Gastroesophageal sphincter (tissue), 4 donors: ENCODE data around the gene AHCTF1. TPM values are rescaled to one million over a fixed set of nuclear protein-coding genes. Genes with fewer than 3 reads are reported as not detected.

Experiments used
- ATAC-seq: fragments of 150-250 bp; one replicate; pipeline ENCODE4 v1.9.1; 2016; ENCODE audit warnings: mild to moderate bottlenecking, moderate library complexity
- H3K27ac ChIP-seq, 4 donors: fragments of 200-600 bp; sonication (generic) in 3 of 4; 1 replicate in 3 of 4; 2 replicates in 1 of 4; pipeline ENCODE4 v1.5.1; 2016 to 2019
- H3K27me3 ChIP-seq: fragments of 200-600 bp; sonication (generic); one replicate; pipeline ENCODE4 v1.5.1; 2019
- H3K36me3 ChIP-seq, 2 donors: fragments of 200-600 bp; sonication (generic); one replicate each; pipeline ENCODE4 v1.5.1; 2019; ENCODE audit warnings: control low read depth in 1 of 2
- H3K4me1 ChIP-seq, 3 donors: fragments of 200-600 bp; sonication (generic); 1 replicate in 2 of 3; 2 replicates in 1 of 3; pipeline ENCODE4 v1.5.1; 2016 to 2019; ENCODE audit warnings: control low read depth in 2 of 3
- H3K4me3 ChIP-seq, 2 donors: fragments of 200-600 bp; sonication (generic); one replicate each; pipeline ENCODE4 v1.5.1; 2019; ENCODE audit warnings: mild to moderate bottlenecking in 1 of 2, moderate library complexity in 1 of 2
- H3K9me3 ChIP-seq, 3 donors: fragments of 200-600 bp; sonication (generic); one replicate each; pipeline ENCODE4 v1.5.1; 2017 to 2019; ENCODE audit warnings: control low read depth in 2 of 3
- CTCF ChIP-seq, 4 experiments: fragments of 200-600 bp in 2 of 4; fragments of 450-650 bp in 2 of 4; sonication (generic) in 1 of 4; IDR thresholded peaks; one replicate each; pipeline ENCODE4 v1.5.1; 2017 to 2019; ENCODE audit warnings: antibody characterized with exemption in 4 of 4, mild to moderate bottlenecking in 2 of 4, moderate library complexity in 2 of 4
- EP300 ChIP-seq: sonication (generic); formaldehyde crosslinking; IDR thresholded peaks from one replicate; pipeline ENCODE4 v1.6.1; 2017; ENCODE audit warnings: antibody characterized with exemption, mild to moderate bottlenecking
- POLR2A ChIP-seq, 2 donors: fragments of 450-650 bp; IDR thresholded peaks; one replicate each; pipeline ENCODE4 v1.6.1; 2017; ENCODE audit warnings: antibody characterized with exemption in 2 of 2, mild to moderate bottlenecking in 2 of 2, moderate library complexity in 1 of 2
- POLR2AphosphoS5 ChIP-seq: sonication (generic); formaldehyde crosslinking; IDR thresholded peaks from one replicate; pipeline ENCODE4 v1.6.1; 2017; ENCODE audit warnings: antibody characterized with exemption
- WGBS, 2 donors: methylation state at CpG; one replicate each; pipeline ENCODE4 v1.1.5; 2018; ENCODE audit warnings: low coverage in 1 of 2; 5-methylcytosine and 5-hydroxymethylcytosine counted together
- total RNA-seq, 4 donors: library from RNA; depleted of rRNA; stranded (reverse); fragments of >200 nt; gene quantifications; one replicate each; pipeline ENCODE4 v1.1.0, GENCODE V29; 2016

AHCTF1 gene
- total RNA-seq, 4 donors from 2014 or later, result 37.4 to 69.6 (median 45.2) TPM

- no peaks in the 10 kb centered on the region for H3K9me3 ChIP-seq
- no peaks in the 10 kb centered on the region for H3K4me1 ChIP-seq
- H3K4me3 ChIP-seq, result no peak overlapping the region
- no peaks in the 10 kb centered on the region for H3K27me3 ChIP-seq
- no peak overlapping the region for H3K27ac ChIP-seq
- ATAC-seq, result no peak
- no peaks in the 10 kb centered on the region for H3K36me3 ChIP-seq
- WGBS, 2 donors, result 91% methylated on average over 4 of the region's 6 CpGs; no CpG with 5 or more reads in 1 of the 2 donors
- TF ChIP-seq CTCF (IDR thresholded peaks at IDR 0.05) (no peak), EP300 (no peak), POLR2A (IDR thresholded peaks at IDR 0.05) (no peak), POLR2AphosphoS5 (no peak)
These were observed 122.3 kb downstream of the AHCTF1 start for GRCh38 chr1:246809473-246809872.

GRCh38 chr1:246805135-246805716, 126.5 kb downstream of the AHCTF1 start:
- no peak for ATAC-seq
- TF ChIP-seq POLR2AphosphoS5 (no peak), EP300 (no peak), CTCF (IDR thresholded peaks at IDR 0.05) (no peak), POLR2A (IDR thresholded peaks at IDR 0.05) (no peak)
- 75 to 79% methylated on average over 9 to 10 of the region's 10 CpGs for WGBS, 2 donors

DNA sequence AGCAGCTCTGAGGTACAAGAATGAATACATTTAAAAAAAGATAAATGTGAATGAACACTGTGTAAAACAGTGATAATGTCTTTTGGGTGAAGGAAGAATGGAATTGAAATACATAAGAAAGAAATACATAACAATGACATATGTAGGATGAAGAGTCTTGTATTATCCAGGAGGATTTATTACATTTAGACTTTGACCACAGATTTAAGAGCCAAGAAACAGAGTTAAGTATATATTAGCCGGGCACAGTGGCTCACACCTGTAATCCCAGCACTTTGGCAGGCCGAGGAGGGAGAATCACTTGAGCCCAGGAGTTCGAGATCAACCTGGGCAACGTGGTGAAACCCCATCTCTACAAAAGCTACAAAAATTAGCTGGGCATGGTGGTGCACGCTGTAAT, 127.9 kb downstream of the AHCTF1 start:
- H3K4me1 ChIP-seq, result no peaks in the 10 kb centered on the region
- H3K9me3 ChIP-seq, result peaks cover 0 to 6% (median 0%) of the 10 kb centered on the region in 3 donors
- H3K27ac ChIP-seq, result no peak overlapping the region
- no peak for ATAC-seq
- no peaks in the 10 kb centered on the region for H3K36me3 ChIP-seq
- WGBS, 2 donors, result 89 to 100% methylated on average over 1 to 5 of the region's 5 CpGs
- peaks cover 7% of the 10 kb centered on the region for H3K27me3 ChIP-seq
- no peak for TF ChIP-seq EP300
- H3K4me3 ChIP-seq, result no peak overlapping the region

More at GRCh38 chr1:246805135-246805716, 126.5 kb downstream of the AHCTF1 start:
- Histone ChIP-seq H3K27me3 (no peaks in the 10 kb centered on the region), H3K9me3 (peaks cover 0 to 6% (median 0%) of the 10 kb centered on the region in 3 donors), H3K4me1 (no peaks in the 10 kb centered on the region), H3K4me3 (no peak overlapping the region), H3K27ac (no peak overlapping the region), H3K36me3 (no peaks in the 10 kb centered on the region)

DNA sequence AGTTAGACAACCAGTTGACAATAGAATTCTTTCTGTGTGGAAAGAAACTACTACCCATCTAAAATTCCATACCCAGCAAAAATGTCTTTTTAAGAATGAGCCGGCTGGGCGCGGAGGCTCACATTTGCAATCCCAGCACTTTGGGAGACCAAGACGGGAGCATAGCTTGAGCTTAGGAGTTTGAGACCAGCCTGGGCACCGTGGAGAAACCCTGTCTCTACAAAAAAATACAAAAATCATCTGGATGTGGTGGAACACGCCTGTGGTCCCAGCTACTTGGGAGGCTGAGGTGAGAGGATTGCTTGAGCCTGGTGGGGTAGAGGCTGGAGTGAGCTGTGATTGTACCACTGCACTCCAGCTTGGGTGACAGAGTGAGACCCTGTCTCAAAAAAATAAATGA, 128.4 kb downstream of the AHCTF1 start:
- no peak for ATAC-seq
- Histone ChIP-seq H3K4me1 (no peaks in the 10 kb centered on the region), H3K27ac (no peak overlapping the region), H3K27me3 (peaks cover 11% of the 10 kb centered on the region), H3K4me3 (no peak overlapping the region), H3K9me3 (peaks cover 0 to 6% (median 0%) of the 10 kb centered on the region in 3 donors), H3K36me3 (no peaks in the 10 kb centered on the region)
- TF ChIP-seq POLR2A (IDR thresholded peaks at IDR 0.05) (no peak), CTCF (IDR thresholded peaks at IDR 0.05) (no peak), EP300 (no peak), POLR2AphosphoS5 (no peak)
- WGBS, 2 donors, result 82 to 96% methylated on average over 6 of the region's 6 CpGs

- Histone ChIP-seq H3K4me3 (no peak overlapping the region), H3K27me3 (peaks cover 19% of the 10 kb centered on the region), H3K4me1 (no peaks in the 10 kb centered on the region), H3K27ac (no peak overlapping the region), H3K9me3 (peaks cover 0 to 6% (median 0%) of the 10 kb centered on the region in 3 donors), H3K36me3 (no peaks in the 10 kb centered on the region)
- 67 to 74% methylated on average over 5 to 11 of the region's 11 CpGs for WGBS, 2 donors
- no peak for ATAC-seq
- TF ChIP-seq CTCF (IDR thresholded peaks at IDR 0.05), result no peak
- no peak for TF ChIP-seq EP300
- TF ChIP-seq POLR2A (IDR thresholded peaks at IDR 0.05), result no peak
- no peak for TF ChIP-seq POLR2AphosphoS5
These were observed 130.3 kb downstream of the AHCTF1 start for GRCh38 chr1:246801241-246802020.
